ENCODE measurements around the gene CDC37L1. TPM values are rescaled to one million over a fixed set of nuclear protein-coding genes. Genes with fewer than 3 reads are reported as not detected.
A peak's percentile ranks its signal among the peaks of the same experiment; 100 is the strongest.

The CDC37L1 gene
- polyA plus RNA-seq, 1 donor (not counting 4 experiments of a cell fraction or from before 2014, with no cell fraction given) = 15.5 TPM

DNA sequence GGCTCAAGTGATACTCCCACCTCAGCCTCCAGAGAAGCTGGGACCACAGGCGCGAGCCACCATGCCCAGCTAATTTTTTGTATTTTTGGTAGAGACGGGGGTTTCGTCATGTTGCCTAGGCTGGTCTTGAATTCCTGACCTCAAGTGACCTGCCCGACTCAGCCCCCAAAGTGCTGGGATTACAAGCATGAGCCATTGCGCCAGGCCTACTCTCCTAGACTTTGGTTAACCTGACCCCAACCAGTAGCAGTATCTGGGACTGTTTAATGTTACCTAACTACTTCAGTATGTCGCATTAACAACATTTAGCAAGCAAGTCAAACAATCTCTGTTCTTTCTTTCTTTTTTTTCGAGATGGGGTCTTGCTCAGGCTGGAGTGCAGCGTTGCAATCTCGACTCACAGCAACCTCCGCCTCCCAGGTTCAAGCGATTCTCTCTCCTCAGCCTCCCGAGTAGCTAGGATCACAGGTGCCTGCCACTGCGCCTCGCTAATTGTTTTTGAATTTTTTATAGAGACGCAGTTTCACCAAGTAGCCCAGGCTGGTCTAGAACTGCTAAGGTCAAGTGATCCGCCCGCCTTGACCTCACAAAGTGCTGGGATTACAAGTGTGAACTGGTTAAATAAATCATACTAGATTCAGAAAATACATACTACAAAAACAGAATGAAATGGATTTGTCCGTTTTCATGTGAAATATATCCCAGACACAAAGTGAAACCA is 59.7 kb downstream of the CDC37L1 start:
- H3K27me3 ChIP-seq (ENCODE audit: control insufficient read depth, extremely low read depth, insufficient read depth, low read length) = no peaks in the 10 kb centered on the region
- H3K27ac ChIP-seq (ENCODE audit: control insufficient read depth, insufficient read depth, low read length) = peak overlapping the region; percentile 85
- H3K4me2 ChIP-seq (ENCODE audit: control insufficient read depth, extremely low read depth, insufficient read depth, low read depth, low read length) = peak overlapping the region; percentile 83
- peak overlapping the region in 2 of 3 experiments; percentile 77 to 83 for H3K4me3 ChIP-seq (ENCODE audit: control insufficient read depth in 2 of 3, extremely low read depth in 1 of 3, insufficient read depth in 2 of 3, low read depth in 1 of 3, low read length in 3 of 3)
- H3K9ac ChIP-seq (ENCODE audit: control insufficient read depth, extremely low read depth, insufficient read depth, low read length) = peak overlapping the region; percentile 85
- no peaks in the 10 kb centered on the region for H3K9me1 ChIP-seq (ENCODE audit: control insufficient read depth, extremely low read depth, insufficient read depth, low read length)
- no peaks in the 10 kb centered on the region for H3K9me3 ChIP-seq (ENCODE audit: control insufficient read depth, low read depth, low read length)
- H2AFZ ChIP-seq (ENCODE audit: control insufficient read depth, low read length) = no peak overlapping the region
- dilution Hi-C loops (cut with MboI; ENCODE audit: extremely low pct_ligation_motif_present, low sequenced_read_pairs) = no loop called here
- H3K4me1 ChIP-seq (ENCODE audit: control insufficient read depth, extremely low read depth, insufficient read depth, low read length) = peaks cover 23% of the 10 kb centered on the region
- H3K36me3 ChIP-seq (ENCODE audit: control insufficient read depth in 2 of 2, extremely low read depth in 1 of 2, insufficient read depth in 2 of 2, low read length in 2 of 2) = no peaks in the 10 kb centered on the region
- peaks cover 47% of the 10 kb centered on the region for H3K79me2 ChIP-seq (ENCODE audit: control insufficient read depth, insufficient read depth, low read length)
- no peak for DNase-seq (ENCODE audit: low read depth, low spot score)
- TF ChIP-seq, protein P1, sequence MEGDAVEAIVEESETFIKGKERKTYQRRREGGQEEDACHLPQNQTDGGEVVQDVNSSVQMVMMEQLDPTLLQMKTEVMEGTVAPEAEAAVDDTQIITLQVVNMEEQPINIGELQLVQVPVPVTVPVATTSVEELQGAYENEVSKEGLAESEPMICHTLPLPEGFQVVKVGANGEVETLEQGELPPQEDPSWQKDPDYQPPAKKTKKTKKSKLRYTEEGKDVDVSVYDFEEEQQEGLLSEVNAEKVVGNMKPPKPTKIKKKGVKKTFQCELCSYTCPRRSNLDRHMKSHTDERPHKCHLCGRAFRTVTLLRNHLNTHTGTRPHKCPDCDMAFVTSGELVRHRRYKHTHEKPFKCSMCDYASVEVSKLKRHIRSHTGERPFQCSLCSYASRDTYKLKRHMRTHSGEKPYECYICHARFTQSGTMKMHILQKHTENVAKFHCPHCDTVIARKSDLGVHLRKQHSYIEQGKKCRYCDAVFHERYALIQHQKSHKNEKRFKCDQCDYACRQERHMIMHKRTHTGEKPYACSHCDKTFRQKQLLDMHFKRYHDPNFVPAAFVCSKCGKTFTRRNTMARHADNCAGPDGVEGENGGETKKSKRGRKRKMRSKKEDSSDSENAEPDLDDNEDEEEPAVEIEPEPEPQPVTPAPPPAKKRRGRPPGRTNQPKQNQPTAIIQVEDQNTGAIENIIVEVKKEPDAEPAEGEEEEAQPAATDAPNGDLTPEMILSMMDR (optimal IDR thresholded peaks at IDR 0.05 in 1 of 3, IDR thresholded peaks at IDR 0.05 in 1 of 3, conservative IDR thresholded peaks at IDR 0.05 in 1 of 3; ENCODE audit: extremely low read depth in 1 of 3, insufficient read depth in 2 of 3, low read length in 3 of 3) = no peak
- TF ChIP-seq EZH2 (IDR thresholded peaks at IDR 0.05; ENCODE audit: low read length) = no peak
- no peaks in the 10 kb centered on the region for H4K20me1 ChIP-seq (ENCODE audit: control insufficient read depth, extremely low read depth, insufficient read depth, low read length)
- no peak for FAIRE-seq

DNA sequence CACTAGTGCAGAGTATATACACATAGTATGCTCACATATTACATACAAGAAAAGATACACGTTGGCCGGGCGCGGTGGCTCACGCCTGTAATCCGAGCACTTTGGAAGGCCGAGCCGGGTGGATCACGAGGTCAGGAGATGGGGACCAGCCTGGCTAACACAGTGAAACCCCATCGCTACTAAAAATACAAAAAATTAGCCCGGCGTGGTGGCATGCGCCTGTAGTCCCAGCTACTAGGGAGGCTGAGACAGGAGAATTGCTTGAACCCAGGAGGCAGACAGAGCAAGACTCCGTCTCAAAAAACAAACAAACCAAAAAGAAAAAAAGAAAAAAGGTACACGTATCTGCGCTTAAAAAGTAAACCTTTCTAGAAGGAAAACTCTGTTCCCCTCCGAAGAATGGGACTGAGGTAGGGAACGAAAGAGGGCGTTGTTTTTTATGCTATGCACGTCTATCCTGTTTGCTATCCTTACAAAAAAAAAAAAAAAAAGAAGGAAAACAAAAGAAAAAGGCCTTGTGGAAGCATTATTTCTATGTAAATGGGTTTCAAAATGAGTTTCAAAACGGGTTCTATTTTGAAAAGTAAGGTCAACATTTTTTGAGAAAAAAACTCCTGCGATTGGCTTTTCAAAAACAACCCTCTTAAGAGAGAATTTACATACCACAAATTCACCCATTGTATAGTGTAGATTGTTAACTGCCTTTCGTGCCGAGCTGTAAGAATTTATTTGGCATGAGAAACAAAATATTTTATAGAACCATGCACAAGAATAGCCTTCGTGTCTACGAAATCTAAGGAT is 60.4 kb downstream of the CDC37L1 start:
- TF ChIP-seq, protein P1 (optimal IDR thresholded peaks at IDR 0.05 in 1 of 3, IDR thresholded peaks at IDR 0.05 in 1 of 3, conservative IDR thresholded peaks at IDR 0.05 in 1 of 3; ENCODE audit: extremely low read depth in 1 of 3, insufficient read depth in 2 of 3, low read length in 3 of 3) = no peak
- TF ChIP-seq EZH2 (IDR thresholded peaks at IDR 0.05; ENCODE audit: low read length) = no peak
- H3K9me3 ChIP-seq (ENCODE audit: control insufficient read depth, low read depth, low read length) = no peaks in the 10 kb centered on the region
- H3K4me1 ChIP-seq (ENCODE audit: control insufficient read depth, extremely low read depth, insufficient read depth, low read length) = peaks cover 23% of the 10 kb centered on the region
- no peaks in the 10 kb centered on the region for H3K36me3 ChIP-seq (ENCODE audit: control insufficient read depth in 2 of 2, extremely low read depth in 1 of 2, insufficient read depth in 2 of 2, low read length in 2 of 2)
- H3K9me1 ChIP-seq (ENCODE audit: control insufficient read depth, extremely low read depth, insufficient read depth, low read length) = no peaks in the 10 kb centered on the region
- H3K9ac ChIP-seq (ENCODE audit: control insufficient read depth, extremely low read depth, insufficient read depth, low read length) = peak overlapping the region; percentile 85
- no peaks in the 10 kb centered on the region for H4K20me1 ChIP-seq (ENCODE audit: control insufficient read depth, extremely low read depth, insufficient read depth, low read length)
- DNase-seq (ENCODE audit: low read depth, low spot score) (no peak), FAIRE-seq (no peak)
- peak overlapping the region; percentile 83 for H3K4me2 ChIP-seq (ENCODE audit: control insufficient read depth, extremely low read depth, insufficient read depth, low read depth, low read length)
- dilution Hi-C loops (cut with MboI; ENCODE audit: extremely low pct_ligation_motif_present, low sequenced_read_pairs) = no loop called here
- H3K79me2 ChIP-seq (ENCODE audit: control insufficient read depth, insufficient read depth, low read length) = peaks cover 42% of the 10 kb centered on the region
- H3K27ac ChIP-seq (ENCODE audit: control insufficient read depth, insufficient read depth, low read length) = peak overlapping the region; percentile 85
- peak overlapping the region; percentile 71 to 83 (median 77) for H3K4me3 ChIP-seq (ENCODE audit: control insufficient read depth in 2 of 3, extremely low read depth in 1 of 3, insufficient read depth in 2 of 3, low read depth in 1 of 3, low read length in 3 of 3)
- H3K27me3 ChIP-seq (ENCODE audit: control insufficient read depth, extremely low read depth, insufficient read depth, low read length) = no peaks in the 10 kb centered on the region
- H2AFZ ChIP-seq (ENCODE audit: control insufficient read depth, low read length) = peak overlapping the region; percentile 90
